ENCODE results near the gene ST6GALNAC5.
A peak's percentile ranks its signal among the peaks of the same experiment; 100 is the strongest.

ST6GALNAC5 gene

DNA sequence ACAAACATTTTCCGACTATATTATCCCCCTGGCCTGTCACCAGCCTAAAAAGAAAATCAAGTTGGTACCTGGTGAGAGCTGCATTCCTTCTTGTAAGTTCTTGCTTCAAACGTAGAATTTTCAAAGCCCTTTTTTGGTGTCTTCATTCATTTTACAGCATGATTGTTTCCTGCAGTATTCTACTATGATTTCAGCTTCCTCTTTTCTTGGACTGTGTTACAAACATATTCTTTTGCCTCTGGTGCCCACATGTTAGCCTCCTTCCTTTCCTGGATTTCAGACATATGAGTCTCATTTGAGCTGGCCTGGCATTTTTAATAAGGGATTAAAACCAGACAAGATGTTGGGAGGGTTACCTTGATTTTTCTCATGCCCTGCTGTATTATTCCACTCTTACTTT is 209.5 kb downstream of the ST6GALNAC5 start:
- H3K23ac ChIP-seq (ENCODE audit: low read length), result no peak overlapping the region
- H3K9me3 ChIP-seq (ENCODE audit: insufficient read depth, low read depth, low read length), result no peaks in the 10 kb centered on the region
- no peaks in the 10 kb centered on the region for H3K36me3 ChIP-seq (ENCODE audit: control insufficient read depth in 1 of 2, insufficient read depth in 2 of 2, low read length in 2 of 2)
- H2BK12ac ChIP-seq (ENCODE audit: low read length), result no peak overlapping the region
- no peak overlapping the region for H3K4me3 ChIP-seq (ENCODE audit: low read depth, low read length)
- no peak overlapping the region for H2AK5ac ChIP-seq (ENCODE audit: low read length)
- no peaks in the 10 kb centered on the region for H3K79me2 ChIP-seq (ENCODE audit: control insufficient read depth, insufficient read depth, low read length, poor library complexity)
- H3K27me3 ChIP-seq (ENCODE audit: insufficient read depth, low read length), result no peaks in the 10 kb centered on the region
- no peak overlapping the region for H4K8ac ChIP-seq (ENCODE audit: low read depth, low read length)
- H3K9ac ChIP-seq (ENCODE audit: low read length), result no peak overlapping the region
- H2BK5ac ChIP-seq (ENCODE audit: low read depth, low read length, poor library complexity), result no peak overlapping the region
- H3K4me1 ChIP-seq (ENCODE audit: control insufficient read depth in 1 of 2, insufficient read depth in 2 of 2, low read length in 2 of 2), result no peaks in the 10 kb centered on the region
- no peak overlapping the region for H2BK120ac ChIP-seq (ENCODE audit: insufficient read depth, low read length, poor library complexity)
- H2AFZ ChIP-seq (ENCODE audit: insufficient read depth, low read length, poor library complexity), result no peak overlapping the region
- no peak for DNase-seq
- no peak overlapping the region for H4K91ac ChIP-seq (ENCODE audit: low read depth, low read length)
- no peak overlapping the region for H3K27ac ChIP-seq (ENCODE audit: low read depth, low read length)
- no peak overlapping the region for H3K4ac ChIP-seq (ENCODE audit: low read depth, low read length)
- no peak overlapping the region for H3K14ac ChIP-seq (ENCODE audit: low read length)
- no peak overlapping the region for H3K4me2 ChIP-seq (ENCODE audit: low read length)
- no peaks in the 10 kb centered on the region for H3K79me1 ChIP-seq (ENCODE audit: low read length)
- no peak overlapping the region for H4K12ac ChIP-seq (ENCODE audit: low read depth, low read length)
- no peak overlapping the region for H3K18ac ChIP-seq (ENCODE audit: low read length)
- WGBS (ENCODE audit: extremely low coverage, insufficient coverage, insufficient read length), result no CpG with 5 or more reads among the region's 2 CpGs

DNA sequence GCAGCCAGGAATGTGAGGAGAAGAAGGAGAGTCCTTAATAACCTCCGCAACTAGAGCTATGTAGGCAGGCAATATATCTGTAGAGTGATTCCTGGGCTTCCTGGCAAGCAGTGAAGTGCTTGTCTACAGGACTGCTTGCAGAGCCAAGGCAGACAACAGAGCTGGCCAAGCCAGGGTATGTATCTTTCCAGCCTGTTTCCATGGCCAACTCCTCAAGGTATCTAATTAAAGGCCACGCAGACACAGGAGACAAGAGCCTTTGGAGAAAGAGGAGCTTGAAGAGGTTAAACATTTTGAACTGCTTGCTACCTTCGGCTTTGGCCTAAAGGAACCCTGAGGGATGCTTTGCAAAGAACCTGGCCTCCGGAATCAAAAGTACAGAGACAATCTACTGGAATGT is 214.6 kb downstream of the ST6GALNAC5 start:
- Histone ChIP-seq H3K4ac (ENCODE audit: low read depth, low read length) (no peak overlapping the region), H4K8ac (ENCODE audit: low read depth, low read length) (no peak overlapping the region), H4K91ac (ENCODE audit: low read depth, low read length) (no peak overlapping the region), H3K36me3 (ENCODE audit: control insufficient read depth in 1 of 2, insufficient read depth in 2 of 2, low read length in 2 of 2) (no peaks in the 10 kb centered on the region), H3K79me2 (ENCODE audit: control insufficient read depth, insufficient read depth, low read length, poor library complexity) (no peaks in the 10 kb centered on the region), H3K4me2 (ENCODE audit: low read length) (no peak overlapping the region), H2AK5ac (ENCODE audit: low read length) (no peak overlapping the region), H3K4me3 (ENCODE audit: low read depth, low read length) (no peak overlapping the region), H3K18ac (ENCODE audit: low read length) (no peak overlapping the region), H3K23ac (ENCODE audit: low read length) (no peak overlapping the region), H3K27ac (ENCODE audit: low read depth, low read length) (no peak overlapping the region), H4K12ac (ENCODE audit: low read depth, low read length) (no peak overlapping the region), H2BK12ac (ENCODE audit: low read length) (no peak overlapping the region), H3K14ac (ENCODE audit: low read length) (no peak overlapping the region), H2AFZ (ENCODE audit: insufficient read depth, low read length, poor library complexity) (no peak overlapping the region), H3K79me1 (ENCODE audit: low read length) (no peaks in the 10 kb centered on the region), H3K9me3 (ENCODE audit: insufficient read depth, low read depth, low read length) (no peaks in the 10 kb centered on the region), H3K4me1 (ENCODE audit: control insufficient read depth in 1 of 2, insufficient read depth in 2 of 2, low read length in 2 of 2) (no peaks in the 10 kb centered on the region), H2BK120ac (ENCODE audit: insufficient read depth, low read length, poor library complexity) (no peak overlapping the region), H3K27me3 (ENCODE audit: insufficient read depth, low read length) (no peaks in the 10 kb centered on the region), H3K9ac (ENCODE audit: low read length) (peak overlapping the region; percentile 37), H2BK5ac (ENCODE audit: low read depth, low read length, poor library complexity) (no peak overlapping the region)
- no peak for DNase-seq
- WGBS (ENCODE audit: extremely low coverage, insufficient coverage, insufficient read length), result no CpG with 5 or more reads among the region's 4 CpGs

DNA sequence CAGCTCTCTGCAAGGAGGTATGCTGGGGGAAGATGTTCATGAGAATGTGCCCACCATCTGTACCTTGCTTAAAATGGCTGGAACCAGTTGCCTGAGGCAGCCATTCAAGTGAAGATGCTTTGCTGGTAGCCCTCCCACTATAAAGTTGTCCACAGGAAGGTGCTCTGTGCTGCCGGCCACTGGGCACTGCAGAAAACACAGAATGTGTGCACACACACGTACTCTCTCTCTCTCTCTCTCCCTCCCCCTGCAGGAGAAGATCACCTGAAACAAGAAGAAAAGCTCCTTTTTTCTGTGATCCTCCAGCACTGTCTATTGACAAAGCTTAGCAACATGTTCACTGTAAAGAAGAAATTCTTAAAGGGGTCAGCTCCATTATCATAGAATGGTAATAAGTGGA is 217.2 kb downstream of the ST6GALNAC5 start:
- Histone ChIP-seq H3K27ac (ENCODE audit: low read depth, low read length) (no peak overlapping the region), H3K18ac (ENCODE audit: low read length) (no peak overlapping the region), H2BK5ac (ENCODE audit: low read depth, low read length, poor library complexity) (no peak overlapping the region), H3K4me2 (ENCODE audit: low read length) (no peak overlapping the region), H3K9me3 (ENCODE audit: insufficient read depth, low read depth, low read length) (no peaks in the 10 kb centered on the region), H2AFZ (ENCODE audit: insufficient read depth, low read length, poor library complexity) (no peak overlapping the region), H4K91ac (ENCODE audit: low read depth, low read length) (no peak overlapping the region), H2BK120ac (ENCODE audit: insufficient read depth, low read length, poor library complexity) (no peak overlapping the region), H3K14ac (ENCODE audit: low read length) (no peak overlapping the region), H3K79me2 (ENCODE audit: control insufficient read depth, insufficient read depth, low read length, poor library complexity) (no peaks in the 10 kb centered on the region), H3K27me3 (ENCODE audit: insufficient read depth, low read length) (no peaks in the 10 kb centered on the region), H3K9ac (ENCODE audit: low read length) (no peak overlapping the region), H3K23ac (ENCODE audit: low read length) (no peak overlapping the region), H4K8ac (ENCODE audit: low read depth, low read length) (no peak overlapping the region), H3K4me3 (ENCODE audit: low read depth, low read length) (no peak overlapping the region), H2BK12ac (ENCODE audit: low read length) (no peak overlapping the region), H3K4ac (ENCODE audit: low read depth, low read length) (no peak overlapping the region), H4K12ac (ENCODE audit: low read depth, low read length) (no peak overlapping the region), H3K4me1 (ENCODE audit: control insufficient read depth in 1 of 2, insufficient read depth in 2 of 2, low read length in 2 of 2) (no peaks in the 10 kb centered on the region), H3K36me3 (ENCODE audit: control insufficient read depth in 1 of 2, insufficient read depth in 2 of 2, low read length in 2 of 2) (no peaks in the 10 kb centered on the region), H3K79me1 (ENCODE audit: low read length) (no peaks in the 10 kb centered on the region), H2AK5ac (ENCODE audit: low read length) (no peak overlapping the region)
- no CpG with 5 or more reads among the region's 2 CpGs for WGBS (ENCODE audit: extremely low coverage, insufficient coverage, insufficient read length)
- no peak for DNase-seq

DNA sequence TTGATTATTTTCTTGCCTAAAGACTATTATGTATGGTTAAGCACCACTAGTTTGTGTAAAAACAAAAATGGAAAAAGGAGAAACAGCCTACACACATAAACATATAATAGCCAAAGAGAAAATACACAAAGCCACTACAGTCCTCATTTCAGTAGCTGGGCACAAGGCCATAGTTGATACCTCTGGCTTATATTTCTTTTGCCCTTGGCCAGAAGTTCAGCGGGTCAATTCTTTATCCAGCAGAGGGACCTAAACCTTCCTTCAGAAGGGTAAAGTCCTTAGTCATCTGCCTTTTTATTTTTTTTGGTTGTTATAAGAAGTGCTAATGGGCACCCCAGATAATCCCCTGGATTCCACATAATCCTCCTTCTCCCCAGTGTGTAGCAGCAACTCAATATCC is 217.8 kb downstream of the ST6GALNAC5 start:
- Histone ChIP-seq H3K27ac (ENCODE audit: low read depth, low read length) (no peak overlapping the region), H3K23ac (ENCODE audit: low read length) (no peak overlapping the region)
- WGBS (ENCODE audit: extremely low coverage, insufficient coverage, insufficient read length), result no CpG with 5 or more reads among the region's 1 CpG

More for the DNA sequence above, 217.8 kb downstream of the ST6GALNAC5 start:
- Histone ChIP-seq H2BK5ac (ENCODE audit: low read depth, low read length, poor library complexity) (no peak overlapping the region), H3K4me3 (ENCODE audit: low read depth, low read length) (no peak overlapping the region), H2BK12ac (ENCODE audit: low read length) (no peak overlapping the region), H3K36me3 (ENCODE audit: control insufficient read depth in 1 of 2, insufficient read depth in 2 of 2, low read length in 2 of 2) (no peaks in the 10 kb centered on the region), H2BK120ac (ENCODE audit: insufficient read depth, low read length, poor library complexity) (no peak overlapping the region), H4K12ac (ENCODE audit: low read depth, low read length) (no peak overlapping the region), H2AFZ (ENCODE audit: insufficient read depth, low read length, poor library complexity) (no peak overlapping the region), H4K8ac (ENCODE audit: low read depth, low read length) (no peak overlapping the region), H2AK5ac (ENCODE audit: low read length) (no peak overlapping the region), H4K91ac (ENCODE audit: low read depth, low read length) (no peak overlapping the region), H3K27me3 (ENCODE audit: insufficient read depth, low read length) (no peaks in the 10 kb centered on the region), H3K79me2 (ENCODE audit: control insufficient read depth, insufficient read depth, low read length, poor library complexity) (no peaks in the 10 kb centered on the region), H3K18ac (ENCODE audit: low read length) (no peak overlapping the region), H3K4ac (ENCODE audit: low read depth, low read length) (no peak overlapping the region), H3K79me1 (ENCODE audit: low read length) (no peaks in the 10 kb centered on the region), H3K4me1 (ENCODE audit: control insufficient read depth in 1 of 2, insufficient read depth in 2 of 2, low read length in 2 of 2) (no peaks in the 10 kb centered on the region), H3K4me2 (ENCODE audit: low read length) (no peak overlapping the region), H3K14ac (ENCODE audit: low read length) (no peak overlapping the region), H3K9me3 (ENCODE audit: insufficient read depth, low read depth, low read length) (no peaks in the 10 kb centered on the region), H3K9ac (ENCODE audit: low read length) (no peak overlapping the region)
- no peak for DNase-seq

Measured in trophoblast cell (in vitro differentiated cells and primary cell).